WERI-Rb-1 (cell line): ENCODE results near the gene AK2.

ENCODE experiments used
- DNase-seq: peaks from one replicate; pipeline ENCODE4 v3.0.0-alpha.2; 2020
- H3K27ac ChIP-seq: fragments of 250-450 bp; sonication (Bioruptor Pico); 2 replicates; pipeline ENCODE4 v1.5.1; 2020; ENCODE audit warnings: mild to moderate bottlenecking, moderate library complexity
- H3K27me3 ChIP-seq: fragments of 250-450 bp; sonication (Bioruptor Pico); 2 replicates; pipeline ENCODE4 v1.5.1; 2021; ENCODE audit warnings: mild to moderate bottlenecking, low read depth, moderate library complexity; ENCODE audit not compliant: insufficient read depth, severe bottlenecking
- H3K36me3 ChIP-seq: fragments of 250-450 bp; sonication (Bioruptor Pico); 2 replicates; pipeline ENCODE4 v1.5.1; 2020; ENCODE audit warnings: mild to moderate bottlenecking, moderate library complexity
- H3K4me3 ChIP-seq: 2 replicates; pipeline ENCODE4 v1.5.1; 2011; ENCODE audit warnings: low read depth, mild to moderate bottlenecking, control low read depth, low read length
- H3K9me3 ChIP-seq: fragments of 250-450 bp; sonication (Bioruptor Pico); 2 replicates; pipeline ENCODE4 v1.5.1; 2021; ENCODE audit warnings: mild to moderate bottlenecking, moderate library complexity; ENCODE audit not compliant: severe bottlenecking
- TF ChIP-seq, protein P1 (sequence below): IDR thresholded peaks from 2 replicates; pipeline ENCODE4 v1.5.1; 2011; ENCODE audit warnings: low read depth, mild to moderate bottlenecking, control low read depth, inconsistent platforms, low read length

AK2 gene

DNA sequence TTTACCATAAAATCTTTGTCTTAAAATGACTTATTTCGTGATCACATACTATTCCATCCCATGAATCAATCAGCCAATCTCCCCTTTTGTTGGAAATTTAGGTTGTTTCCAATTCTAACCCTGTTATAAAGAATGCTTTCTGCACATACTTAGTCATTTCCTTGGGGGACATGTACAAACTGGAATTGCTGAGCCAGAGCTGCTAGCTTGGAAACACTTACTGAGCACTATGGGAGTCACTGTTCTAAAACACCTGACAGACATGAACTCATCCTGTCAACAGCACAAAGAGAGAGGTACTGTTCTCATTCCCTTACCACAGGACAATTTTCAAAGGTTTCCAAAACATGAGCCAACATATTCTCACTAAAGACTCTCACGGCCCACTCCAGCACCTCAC lies 32.1 kb downstream of the AK2 start:
- no peak for DNase-seq

DNA sequence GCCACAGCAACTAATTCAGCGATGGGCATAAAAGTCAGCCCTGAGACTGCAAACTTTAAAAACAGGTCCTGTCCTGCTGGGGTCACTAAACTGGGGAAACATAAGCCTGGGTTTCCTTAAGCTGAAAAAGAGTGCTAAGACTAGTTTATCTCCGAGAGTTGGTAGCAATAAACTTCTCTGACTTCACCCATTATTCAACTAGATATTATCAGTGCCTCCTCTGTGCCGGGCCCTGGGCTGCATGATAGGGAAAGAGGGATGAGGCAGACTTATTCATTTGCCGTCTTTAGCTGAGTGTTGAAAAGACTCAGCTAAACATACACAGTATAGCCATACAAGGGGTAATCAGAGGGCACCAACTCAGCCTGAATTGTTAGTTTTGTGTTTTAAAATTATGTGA lies 33.0 kb downstream of the AK2 start:
- TF ChIP-seq, protein P1, sequence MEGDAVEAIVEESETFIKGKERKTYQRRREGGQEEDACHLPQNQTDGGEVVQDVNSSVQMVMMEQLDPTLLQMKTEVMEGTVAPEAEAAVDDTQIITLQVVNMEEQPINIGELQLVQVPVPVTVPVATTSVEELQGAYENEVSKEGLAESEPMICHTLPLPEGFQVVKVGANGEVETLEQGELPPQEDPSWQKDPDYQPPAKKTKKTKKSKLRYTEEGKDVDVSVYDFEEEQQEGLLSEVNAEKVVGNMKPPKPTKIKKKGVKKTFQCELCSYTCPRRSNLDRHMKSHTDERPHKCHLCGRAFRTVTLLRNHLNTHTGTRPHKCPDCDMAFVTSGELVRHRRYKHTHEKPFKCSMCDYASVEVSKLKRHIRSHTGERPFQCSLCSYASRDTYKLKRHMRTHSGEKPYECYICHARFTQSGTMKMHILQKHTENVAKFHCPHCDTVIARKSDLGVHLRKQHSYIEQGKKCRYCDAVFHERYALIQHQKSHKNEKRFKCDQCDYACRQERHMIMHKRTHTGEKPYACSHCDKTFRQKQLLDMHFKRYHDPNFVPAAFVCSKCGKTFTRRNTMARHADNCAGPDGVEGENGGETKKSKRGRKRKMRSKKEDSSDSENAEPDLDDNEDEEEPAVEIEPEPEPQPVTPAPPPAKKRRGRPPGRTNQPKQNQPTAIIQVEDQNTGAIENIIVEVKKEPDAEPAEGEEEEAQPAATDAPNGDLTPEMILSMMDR, result no peak
- Histone ChIP-seq H3K27me3 (no peaks in the 10 kb centered on the region), H3K9me3 (no peaks in the 10 kb centered on the region), H3K4me3 (no peak overlapping the region), H3K36me3 (peaks cover 9% of the 10 kb centered on the region), H3K27ac (no peak overlapping the region)
- no peak for DNase-seq

More for the DNA sequence above, 32.1 kb downstream of the AK2 start:
- TF ChIP-seq, protein P1, result no peak
- Histone ChIP-seq H3K27ac (no peak overlapping the region), H3K36me3 (peaks cover 16% of the 10 kb centered on the region), H3K9me3 (no peaks in the 10 kb centered on the region), H3K4me3 (no peak overlapping the region), H3K27me3 (no peaks in the 10 kb centered on the region)

DNA sequence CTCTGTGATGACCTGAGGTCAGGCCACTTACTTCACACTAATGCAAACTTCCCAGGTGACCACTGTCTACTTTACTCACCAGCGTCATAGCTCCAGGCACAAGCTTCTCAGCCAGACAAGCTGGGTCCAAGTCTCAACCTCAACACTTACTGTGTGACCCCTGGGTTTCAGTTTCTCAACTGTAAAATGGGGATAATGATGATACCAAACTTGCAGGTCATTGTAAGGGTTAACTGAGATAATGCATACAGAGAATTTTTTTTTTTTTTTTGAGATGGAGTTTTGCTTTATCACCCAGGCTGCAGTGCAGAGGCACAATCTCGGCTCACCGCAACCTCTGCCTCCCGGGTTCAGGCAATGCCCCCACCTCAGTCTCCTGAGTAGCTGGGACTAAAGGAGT lies 34.7 kb downstream of the AK2 start:
- Histone ChIP-seq H3K9me3 (no peaks in the 10 kb centered on the region), H3K27me3 (no peaks in the 10 kb centered on the region), H3K36me3 (no peaks in the 10 kb centered on the region), H3K4me3 (no peak overlapping the region), H3K27ac (no peak overlapping the region)
- DNase-seq, result no peak
- TF ChIP-seq, protein P1, result no peak

DNA sequence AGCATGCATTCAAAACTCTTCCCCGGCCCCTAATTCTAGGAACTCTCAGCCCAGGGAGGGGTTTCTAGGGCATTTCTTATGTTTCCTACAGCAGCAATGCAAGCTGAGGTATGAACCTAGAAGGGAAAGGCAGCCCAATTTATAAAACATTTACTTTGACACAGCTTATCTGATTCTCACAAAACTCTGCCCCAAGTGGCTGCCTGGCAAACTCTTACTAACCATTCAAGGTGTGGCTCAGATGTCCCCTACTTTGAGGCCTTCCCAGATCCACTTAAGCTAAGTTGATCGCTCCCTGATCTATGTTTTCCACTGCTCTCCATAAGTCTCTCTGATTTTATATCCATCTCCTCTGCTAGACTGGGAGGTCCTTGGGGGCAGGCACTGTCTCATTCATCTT lies 35.4 kb downstream of the AK2 start:
- Histone ChIP-seq H3K9me3 (no peaks in the 10 kb centered on the region), H3K4me3 (no peak overlapping the region), H3K36me3 (no peaks in the 10 kb centered on the region), H3K27ac (no peak overlapping the region), H3K27me3 (no peaks in the 10 kb centered on the region)
- no peak for DNase-seq
- TF ChIP-seq, protein P1, result peak; percentile 53

DNA sequence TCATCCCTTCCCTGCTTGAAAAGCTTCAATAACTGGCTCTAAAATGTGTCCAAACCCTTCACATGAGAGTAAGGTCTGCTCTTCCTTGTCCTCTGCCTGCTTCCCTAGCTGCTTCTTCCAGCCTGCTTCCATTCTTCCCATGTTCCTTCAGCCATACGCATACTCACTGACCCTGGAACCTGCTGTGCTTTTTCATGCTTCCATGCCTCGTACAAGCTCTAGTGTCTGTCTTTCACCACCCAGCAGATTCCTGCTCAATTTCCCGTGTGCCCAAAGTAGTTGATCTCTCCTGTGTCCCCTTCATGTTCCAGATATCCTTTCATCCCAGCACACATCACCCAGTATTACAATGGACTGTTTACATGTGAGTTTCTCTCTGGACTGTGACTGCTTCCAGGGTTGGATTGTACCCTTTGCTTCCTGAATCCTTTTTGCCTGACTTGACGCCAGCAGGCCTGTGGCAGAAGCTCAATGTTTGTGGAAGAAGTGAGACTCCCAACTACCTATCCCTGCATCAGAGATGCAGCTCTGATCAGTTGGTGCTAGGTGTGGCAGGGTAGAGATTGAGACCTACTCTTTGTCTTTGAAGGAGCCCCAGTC lies 36.2 kb downstream of the AK2 start:
- Histone ChIP-seq H3K4me3 (no peak overlapping the region), H3K27me3 (no peaks in the 10 kb centered on the region), H3K36me3 (no peaks in the 10 kb centered on the region), H3K9me3 (no peaks in the 10 kb centered on the region), H3K27ac (no peak overlapping the region; the same call in 1 of the 2 replicates)
- no peak for DNase-seq
- TF ChIP-seq, protein P1, result no peak

DNA sequence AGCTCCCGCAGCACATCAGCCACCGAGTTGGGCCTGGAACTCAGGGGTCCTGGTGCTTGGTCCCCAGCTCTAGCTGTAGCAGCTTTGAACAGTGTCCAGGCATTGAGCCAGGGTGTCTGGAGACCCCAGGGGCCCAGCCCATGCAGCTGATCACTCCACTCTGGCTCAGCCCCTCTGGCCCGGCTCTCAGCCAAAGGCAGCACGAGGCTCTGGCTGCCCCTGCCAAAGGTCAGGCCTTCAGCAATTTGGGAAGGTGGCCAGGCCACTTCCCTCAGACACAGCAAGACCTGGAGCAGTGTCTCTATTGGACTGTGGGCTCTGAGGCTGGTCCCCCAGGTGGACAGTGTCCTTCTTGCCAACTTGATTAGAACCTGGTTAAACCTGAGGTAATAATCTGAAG lies 37.7 kb downstream of the AK2 start:
- no peak overlapping the region for H3K27ac ChIP-seq
- TF ChIP-seq, protein P1, result no peak
- no peak for DNase-seq

More for the DNA sequence above, 37.7 kb downstream of the AK2 start:
- H3K27me3 ChIP-seq, result no peaks in the 10 kb centered on the region
- H3K36me3 ChIP-seq, result no peaks in the 10 kb centered on the region
- no peaks in the 10 kb centered on the region for H3K9me3 ChIP-seq
- no peak overlapping the region for H3K4me3 ChIP-seq
